ENCODE data around the gene IFT20. TPM values are rescaled to one million over a fixed set of nuclear protein-coding genes. Genes with fewer than 3 reads are reported as not detected.
A peak's percentile ranks its signal among the peaks of the same experiment; 100 is the strongest.

Gene IFT20
- total RNA-seq, 1 donor from 2014 or later = 34.6 TPM

DNA sequence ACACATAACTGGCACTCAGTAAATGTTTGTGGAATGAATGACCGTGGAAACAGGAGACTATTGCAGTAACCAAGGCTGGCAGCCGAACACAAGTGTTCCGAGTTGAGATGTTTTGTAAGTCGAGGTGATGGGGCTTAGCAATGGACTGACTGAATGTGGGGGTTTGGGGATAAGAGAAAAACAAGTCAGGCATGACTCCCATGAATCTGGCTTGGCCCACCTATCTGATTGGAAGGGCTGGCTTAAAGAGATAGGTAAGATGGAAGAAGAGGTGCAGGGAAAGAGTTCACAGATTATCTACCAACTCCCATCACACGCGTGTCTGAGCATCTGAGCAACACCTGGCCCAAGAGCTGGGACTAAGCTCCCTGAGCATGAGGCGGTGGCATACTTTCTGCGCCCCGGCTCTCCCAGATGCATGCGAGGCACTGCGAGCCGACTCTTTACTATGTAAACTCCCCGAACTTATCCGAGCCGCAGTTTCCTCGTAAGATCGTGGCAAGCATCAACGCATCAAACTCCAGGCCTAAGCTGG lies 539 bp downstream of the IFT20 start:
- no peak for DNase-seq

DNA sequence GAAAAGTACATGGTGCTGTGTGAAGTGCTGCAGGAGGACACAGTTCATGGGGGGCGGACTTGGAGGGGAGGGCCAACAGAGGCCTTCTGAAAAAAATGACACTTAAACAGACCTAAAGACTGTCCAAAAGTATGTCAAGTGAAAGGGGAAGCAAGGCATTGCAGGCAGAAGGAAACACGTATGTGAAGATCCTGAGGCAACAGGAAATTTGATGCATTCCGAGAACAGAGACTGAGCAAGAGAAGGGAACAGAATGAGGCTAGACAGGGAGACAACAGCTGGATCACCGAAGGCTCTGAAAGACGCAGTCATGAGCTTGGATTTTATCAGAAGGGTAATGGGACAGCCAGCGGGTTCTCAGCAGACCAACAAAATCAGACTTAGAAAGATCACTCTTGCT lies 1.1 kb downstream of the IFT20 start:
- DNase-seq = no peak

- no peak for DNase-seq
Measured at GRCh38 chr17:28333083-28333746, 2.1 kb downstream of the IFT20 start.

- DNase-seq = no peak
Measured at GRCh38 chr17:28331891-28332420, 3.3 kb downstream of the IFT20 start.

- no peak for DNase-seq
Measured at GRCh38 chr17:28330671-28331070, 4.6 kb downstream of the IFT20 start.

DNA sequence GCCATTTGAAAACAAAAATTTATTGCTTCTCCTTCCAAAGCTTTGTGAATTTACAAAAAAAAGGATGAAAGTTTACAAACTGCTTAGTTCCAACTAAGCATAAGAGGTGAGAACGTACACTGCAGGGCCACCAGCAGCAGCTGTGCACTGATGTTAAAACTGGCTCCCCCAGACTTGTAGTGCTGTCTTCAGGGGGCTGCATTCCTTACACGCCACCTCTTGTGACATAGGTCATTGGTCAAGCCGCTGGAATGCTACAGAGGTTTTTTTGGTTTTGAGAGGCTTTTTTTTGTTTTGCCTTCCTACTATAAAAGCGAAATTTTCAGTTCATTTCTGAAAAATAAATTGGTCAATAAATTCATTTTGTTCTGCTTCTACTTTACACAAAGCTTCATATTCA lies 6.9 kb downstream of the IFT20 start:
- no peak for DNase-seq

- DNase-seq = no peak
Measured at GRCh38 chr17:28327709-28328108, 7.6 kb downstream of the IFT20 start.

- no peak for DNase-seq
Measured at GRCh38 chr17:28327031-28327607, 8.2 kb downstream of the IFT20 start.

DNA sequence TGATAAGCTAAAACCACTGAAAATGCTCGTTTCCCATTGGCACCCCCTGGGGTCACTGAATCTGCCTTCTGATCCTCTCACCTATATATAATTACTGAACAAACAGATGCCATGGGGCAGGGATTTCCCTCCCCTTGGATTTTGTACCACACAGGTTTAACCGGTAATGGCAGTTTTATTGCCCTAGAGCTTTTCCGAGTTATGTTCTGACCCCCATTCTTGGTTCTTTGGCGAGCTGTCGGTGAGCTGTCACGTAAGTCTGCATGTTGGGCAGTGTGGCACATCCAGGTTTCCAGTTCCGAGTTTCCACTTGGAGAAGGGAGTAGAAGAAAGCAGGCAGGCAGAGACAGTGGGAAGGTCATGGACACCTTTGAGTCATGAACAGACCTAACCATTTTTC lies 9.2 kb downstream of the IFT20 start:
- no peak for DNase-seq

DNA sequence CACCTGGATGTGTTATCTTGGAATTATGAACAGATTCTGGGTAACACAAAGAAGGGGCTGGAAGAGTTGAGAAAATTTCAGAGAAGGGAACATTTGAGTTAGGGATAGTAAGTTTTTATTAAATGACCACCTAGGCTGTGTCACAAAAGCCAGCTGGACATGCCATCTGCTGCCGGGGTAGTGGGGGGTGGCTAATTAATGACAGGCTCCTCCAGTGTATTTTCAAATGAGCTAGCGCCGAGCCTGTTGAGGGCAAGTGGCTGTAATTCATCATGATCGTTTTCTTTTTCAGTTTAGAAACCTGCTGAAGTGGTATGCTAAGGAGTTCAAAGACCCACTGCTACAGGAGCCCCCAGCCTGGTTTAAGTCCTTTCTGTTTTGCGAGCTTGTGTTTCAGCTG lies 10.1 kb downstream of the IFT20 start:
- DNase-seq = no peak

DNA sequence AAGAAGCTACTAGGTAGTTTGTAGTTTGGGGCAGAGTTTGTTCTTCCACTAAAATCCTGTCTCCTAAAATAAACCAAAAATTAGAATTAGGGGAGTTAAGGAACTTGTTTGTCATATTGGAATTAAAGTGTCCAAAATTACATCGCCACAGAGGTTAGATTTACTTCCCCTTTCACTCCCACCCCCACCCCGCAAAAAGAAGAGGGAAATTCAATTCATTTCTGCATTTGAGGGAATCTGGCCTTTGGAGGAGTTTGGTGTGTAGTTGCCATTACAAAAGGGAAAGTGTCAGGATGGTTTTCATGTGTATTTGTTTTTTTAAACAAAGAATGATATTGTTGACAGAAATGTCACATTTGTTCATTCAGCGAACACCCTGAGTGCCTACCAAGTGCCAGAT lies 10.5 kb downstream of the IFT20 start:
- no peak for DNase-seq

- DNase-seq = no peak
Measured at GRCh38 chr17:28324267-28324745, 11.0 kb downstream of the IFT20 start.

GRCh38 chr17:28320215-28321061 lies 14.8 kb downstream of the IFT20 start:
- DNase-seq = no peak

DNA sequence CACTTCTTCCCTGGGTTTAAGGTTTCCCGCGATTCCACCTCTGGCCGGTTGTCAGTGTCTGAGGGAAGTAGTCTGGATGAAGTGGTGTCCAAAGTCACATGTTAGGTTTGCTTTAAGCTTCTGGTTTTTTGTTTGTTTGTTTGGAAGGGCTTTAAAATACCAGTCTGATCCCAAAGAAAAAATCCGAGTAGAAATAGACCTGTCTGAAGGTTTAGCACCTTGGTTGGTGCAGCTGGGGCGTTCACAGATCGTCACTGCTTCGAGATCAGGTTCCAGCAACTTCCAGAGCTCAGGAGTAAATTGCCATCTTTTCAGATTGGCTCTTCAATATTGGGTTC lies 15.7 kb downstream of the IFT20 start:
- DNase-seq = no peak

DNA sequence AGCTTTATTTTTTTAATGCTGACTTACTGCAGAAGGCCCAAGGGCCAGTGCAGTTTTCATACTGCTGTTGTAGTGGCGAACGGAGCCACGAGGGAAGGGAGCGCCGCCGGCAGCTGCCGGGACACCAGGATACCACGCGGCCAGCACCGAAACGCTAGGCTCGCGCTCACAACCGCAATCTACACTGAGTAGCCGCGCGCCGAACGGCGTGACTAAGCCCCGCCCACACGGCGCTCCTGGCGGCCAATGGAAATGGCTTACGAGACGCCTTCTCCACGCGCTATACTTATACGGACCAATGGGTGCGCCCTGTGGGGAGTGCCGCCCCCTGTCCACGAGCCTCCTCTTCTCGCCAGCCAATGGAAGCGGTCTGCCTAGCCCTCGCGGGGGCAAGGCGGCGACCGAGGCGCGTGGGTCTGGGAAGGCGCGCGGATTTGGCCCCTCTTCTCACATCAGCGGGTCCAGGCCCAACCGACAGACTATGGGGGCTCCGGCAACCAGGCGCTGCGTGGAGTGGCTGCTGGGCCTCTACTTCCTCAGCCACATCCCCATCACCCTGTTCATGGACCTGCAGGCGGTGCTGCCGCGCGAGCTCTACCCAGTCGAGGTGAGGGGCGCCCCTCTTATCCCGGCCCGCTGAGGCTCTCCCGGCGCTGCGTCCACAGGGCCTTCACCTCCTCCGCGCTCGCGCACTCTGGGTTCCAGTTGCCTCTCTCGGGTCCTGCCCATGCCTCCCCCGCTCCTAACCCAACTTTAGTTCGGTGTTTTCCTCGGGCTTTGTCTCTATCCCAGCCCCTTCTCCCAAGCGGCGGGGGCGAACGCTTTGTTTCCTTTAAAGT lies 16.3 kb downstream of the IFT20 start, which contains the start of gene TMEM97:
Gene TMEM97, plus strand, starts transcription at position 442 of the 839 bp plus-strand sequence. Its CDS starts 40 bp downstream, at position 482.
- peak; percentile 98 for DNase-seq

DNA sequence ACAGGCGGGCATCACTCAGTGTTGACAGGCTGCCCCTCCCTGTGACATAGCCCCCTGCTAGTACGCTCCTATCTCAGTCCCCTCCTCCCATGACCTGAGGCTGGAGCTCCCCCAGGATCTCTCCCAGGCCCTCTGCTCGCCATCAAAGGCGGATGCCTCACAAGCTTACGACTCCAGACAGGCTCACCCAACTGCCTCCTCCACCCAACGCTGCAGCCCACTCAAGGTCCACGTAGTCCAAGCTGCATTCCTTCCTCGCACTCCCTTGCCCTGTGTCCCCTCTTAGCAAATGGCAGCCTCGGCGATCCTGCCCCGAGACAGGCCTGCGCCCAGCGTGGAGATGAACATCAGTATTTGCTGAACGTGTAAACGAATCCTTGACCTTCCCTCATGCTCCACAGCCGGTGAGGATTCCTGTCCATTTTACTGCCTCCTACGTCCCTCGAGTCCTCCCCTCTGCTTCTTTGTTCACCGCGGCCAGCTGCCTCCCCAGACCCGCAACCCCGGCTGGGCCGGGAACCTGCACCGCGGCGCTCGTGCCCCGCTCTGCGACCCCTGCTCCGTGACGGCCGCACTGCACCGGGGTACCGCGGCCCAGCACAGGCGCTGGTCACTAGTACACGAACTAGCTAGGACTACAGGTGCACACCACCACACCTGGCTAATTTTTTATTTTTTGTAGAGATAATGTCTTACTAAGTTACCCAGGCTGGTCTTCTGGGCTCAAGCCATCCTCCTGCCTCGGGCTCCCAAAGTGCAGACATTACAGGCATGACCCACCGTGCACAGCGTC lies 17.1 kb downstream of the IFT20 start:
- no peak for DNase-seq

- no peak for DNase-seq
Measured at GRCh38 chr17:28317099-28317965, 17.9 kb downstream of the IFT20 start.

- DNase-seq = no peak
Measured at GRCh38 chr17:28315846-28316705, 19.2 kb downstream of the IFT20 start.

DNA sequence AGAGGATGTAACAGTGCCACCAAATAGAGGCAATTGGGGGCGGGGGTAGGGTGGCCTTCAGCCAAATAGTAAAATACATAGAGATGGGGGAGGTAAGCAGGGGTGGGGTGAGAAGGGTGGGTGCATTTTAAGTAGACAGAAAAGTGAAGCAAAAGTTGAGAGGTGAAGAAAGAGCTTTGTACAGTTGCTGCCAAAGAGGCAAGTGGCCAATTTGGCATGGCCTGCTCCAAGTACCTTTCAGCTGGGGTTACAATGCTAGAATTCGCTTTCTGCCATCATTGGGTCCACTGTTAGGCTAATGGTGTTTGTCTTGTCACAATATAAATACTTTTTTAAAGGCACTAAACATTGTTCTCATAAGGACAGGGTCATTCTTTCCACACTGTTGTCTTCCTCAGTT lies 21.4 kb downstream of the IFT20 start:
- DNase-seq = no peak
